HG02943 (cell line): ENCODE measurements around the gene TMEM9B.
"Not testable (repeated sequence)": the region's sequence is repeated elsewhere in the genome, so short reads cannot be mapped to it uniquely, and the experiment has no call there.

Source experiments
- ATAC-seq: cut with Tn5 transposase; IDR thresholded peaks from one replicate; pipeline ENCODE4 v1.9.1; 2021; ENCODE audit warnings: mild to moderate bottlenecking, low read depth, moderate library complexity; ENCODE audit not compliant: unreplicated experiment

The TMEM9B gene

DNA sequence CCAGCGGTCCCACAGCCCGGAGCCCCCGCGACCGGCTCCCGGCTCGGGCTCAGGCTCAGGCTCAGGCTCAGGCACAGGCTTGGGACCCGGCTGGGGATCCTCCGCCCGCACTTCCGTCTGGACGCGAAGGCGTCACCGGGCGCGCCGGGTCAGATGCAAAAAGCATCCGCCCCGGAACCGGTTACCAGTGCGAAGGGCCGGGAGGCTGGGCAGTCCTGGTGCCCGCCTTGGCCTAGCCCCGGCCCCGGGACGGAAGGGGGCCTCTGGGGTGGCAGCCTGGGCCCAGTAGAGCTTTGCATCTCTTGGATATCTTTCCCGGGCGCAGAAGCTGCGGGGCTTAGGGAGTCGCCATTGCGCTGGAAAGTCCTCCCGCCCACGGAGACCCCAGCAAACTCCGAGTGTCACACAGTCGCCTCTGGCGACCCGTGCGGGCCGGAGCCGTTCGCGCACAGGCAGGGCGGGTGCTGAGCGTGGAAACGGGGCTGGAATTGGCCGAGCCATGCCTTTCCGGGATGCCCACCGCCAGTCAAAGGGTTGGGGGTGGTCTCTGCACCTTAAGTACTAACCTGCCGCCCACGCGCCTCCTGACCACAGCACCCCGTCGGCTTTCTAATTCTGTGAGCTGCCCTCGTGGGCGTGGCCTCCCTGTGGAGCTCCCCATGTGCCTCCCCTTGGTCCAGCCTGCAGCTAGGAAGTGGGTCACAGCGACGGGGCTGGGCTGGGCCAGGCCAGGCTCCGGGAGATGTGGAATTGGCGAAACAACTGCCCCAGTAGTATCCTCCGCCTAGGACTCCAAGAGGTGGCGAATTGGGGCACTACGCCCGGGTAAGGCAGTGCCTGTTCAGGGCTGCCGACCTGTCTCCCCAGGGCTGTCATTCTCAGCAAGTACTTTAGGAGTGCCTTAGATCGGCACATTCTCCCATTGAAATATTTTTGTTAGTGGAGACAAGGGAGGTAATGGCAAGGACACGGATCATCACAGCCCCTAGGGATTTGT is at the start of gene TMEM9B:
TMEM9B (minus strand) TSS at position 119 of the 997 bp plus-strand sequence. CDS start 129 bp downstream, outside the sequence.
- ATAC-seq, result peak; percentile 82

DNA sequence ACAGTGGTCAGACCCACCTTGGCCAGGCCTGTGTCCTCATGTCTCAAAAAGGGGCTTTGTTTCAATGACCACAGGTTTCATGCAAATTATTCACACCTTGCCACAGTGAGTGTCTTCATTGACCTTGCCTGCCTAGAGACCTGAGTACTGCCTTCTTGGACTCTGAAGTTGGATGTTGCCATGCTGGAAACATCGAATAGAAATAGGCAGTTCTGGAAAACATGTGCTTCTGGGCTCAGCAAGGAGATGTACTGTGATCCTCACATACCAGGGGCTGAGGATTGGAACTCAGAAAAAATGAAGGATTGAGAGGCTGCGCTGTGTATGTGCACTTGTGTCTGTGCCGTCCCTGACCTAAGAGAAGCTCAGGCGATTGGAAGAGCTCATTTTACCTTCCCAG is 49.1 kb upstream of the TMEM9B start:
- ATAC-seq, result no peak

DNA sequence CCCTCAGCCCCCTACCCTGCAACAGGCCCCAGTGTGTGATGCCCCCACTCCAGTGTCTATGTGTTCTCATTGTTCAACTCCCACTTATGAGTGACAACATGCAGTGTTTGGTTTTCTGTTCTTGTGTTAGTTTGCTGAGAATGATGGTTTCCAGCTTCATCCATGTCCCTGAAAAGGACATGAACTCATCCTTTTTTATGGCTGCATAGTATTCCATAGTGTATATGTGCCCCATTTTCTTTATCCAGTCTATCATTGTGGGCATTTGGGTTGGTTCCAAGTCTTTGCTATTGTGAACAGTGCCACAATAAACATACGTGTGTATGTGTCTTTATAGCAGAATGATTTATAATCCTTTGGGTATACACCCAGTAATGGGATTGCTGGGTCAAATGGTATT is 45.3 kb upstream of the TMEM9B start:
- not testable (repeated sequence) for ATAC-seq

DNA sequence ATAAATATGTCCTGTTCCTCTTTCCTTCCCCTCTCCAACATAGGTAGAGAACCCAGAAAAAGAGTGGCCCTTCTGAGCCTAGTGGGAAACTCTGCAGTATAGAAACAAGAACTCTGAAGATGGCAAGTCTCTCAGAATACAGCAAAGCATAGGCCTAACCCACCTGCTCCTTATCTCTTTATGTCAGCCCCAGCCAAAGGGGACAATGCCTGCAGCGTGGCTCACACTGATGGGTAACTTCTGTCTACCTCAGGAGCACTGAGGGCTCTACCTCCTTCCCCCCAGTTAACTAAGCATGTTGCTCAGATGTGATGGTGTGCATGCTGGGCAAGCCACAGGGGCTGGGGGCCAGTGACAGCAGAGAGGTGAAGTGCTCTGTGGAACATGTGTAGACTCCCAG is 44.4 kb upstream of the TMEM9B start:
- ATAC-seq, result no peak

DNA sequence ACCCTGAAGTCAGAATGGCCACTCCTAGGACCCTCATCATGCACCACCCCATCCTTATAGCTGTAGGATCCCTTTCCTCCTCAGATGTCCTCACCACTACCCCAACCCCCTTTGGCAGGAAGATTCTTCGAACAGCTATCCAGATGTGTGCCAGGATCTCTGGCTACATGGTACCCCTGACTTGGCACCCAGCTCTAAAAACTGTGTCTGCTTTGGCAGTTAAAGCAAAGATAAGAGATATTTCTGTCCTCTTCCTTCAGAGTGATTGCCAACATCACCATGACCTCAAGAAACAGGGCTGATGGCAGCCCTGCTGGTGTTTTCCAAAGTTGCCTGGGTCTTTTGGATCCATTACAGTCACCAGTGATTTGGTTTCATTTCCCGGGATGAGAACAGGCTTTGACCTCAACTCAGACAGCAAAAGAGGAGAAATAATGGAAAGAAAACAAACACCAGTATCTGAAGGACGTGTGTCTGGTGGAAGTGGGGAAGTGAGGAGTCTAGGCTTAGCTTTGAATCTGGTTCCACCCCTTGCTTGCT is 43.8 kb upstream of the TMEM9B start:
- no peak for ATAC-seq

DNA sequence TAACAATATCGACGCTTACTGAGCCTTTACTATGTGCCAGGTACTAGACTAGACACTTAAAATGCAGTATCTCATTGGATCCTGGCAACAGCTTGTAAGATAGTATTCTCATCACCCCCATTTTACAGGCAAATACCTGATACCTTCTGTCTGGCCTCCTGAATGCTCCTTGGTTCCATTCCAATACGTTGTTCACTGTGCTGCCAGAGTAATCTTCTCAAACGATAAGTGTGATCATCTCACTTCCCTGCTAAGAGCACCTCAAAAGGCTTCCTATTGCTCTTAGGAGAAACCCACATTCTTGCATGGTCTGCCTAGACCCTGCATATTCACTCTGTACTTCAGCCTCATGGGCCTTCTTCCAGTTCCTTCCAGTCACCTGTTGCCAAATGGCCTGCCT is 40.8 kb upstream of the TMEM9B start:
- ATAC-seq, result no peak

DNA sequence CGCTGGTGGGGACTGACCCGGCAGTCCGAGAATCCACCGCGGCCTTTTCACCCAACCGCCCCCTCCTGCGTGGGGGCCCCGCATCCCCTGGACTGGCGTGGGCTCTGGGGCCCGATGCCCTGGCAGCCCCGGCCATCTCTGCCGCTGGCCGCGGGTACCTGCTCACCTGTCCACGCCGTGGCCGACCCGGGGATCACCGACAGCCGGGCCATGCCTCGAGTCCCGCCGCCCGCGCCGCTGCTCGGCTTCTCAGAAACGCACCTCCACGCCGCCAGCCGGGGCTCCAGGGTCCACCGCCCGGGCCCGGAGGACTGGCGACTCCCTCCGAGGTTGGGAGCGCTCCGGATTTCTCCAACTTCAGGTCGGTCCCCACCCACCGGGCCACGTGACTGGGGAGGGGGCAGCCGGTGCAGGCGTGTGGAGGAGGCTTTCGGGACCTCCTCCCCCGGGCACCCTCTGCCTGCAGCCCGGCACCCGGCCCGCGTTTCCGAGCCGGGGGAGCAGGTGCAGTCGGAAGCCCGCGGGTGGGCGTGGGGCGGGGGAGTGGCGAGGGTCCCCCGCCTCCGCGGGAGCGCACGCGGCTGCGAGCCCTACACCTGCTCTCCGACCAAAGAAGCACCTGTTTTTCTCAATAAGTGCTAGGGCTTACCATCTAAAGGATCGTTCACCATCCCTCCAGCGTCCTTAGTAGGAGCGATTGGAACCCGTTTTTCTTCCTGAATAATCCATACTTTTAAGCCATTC is 40.1 kb upstream of the TMEM9B start:
- ATAC-seq, result no peak

DNA sequence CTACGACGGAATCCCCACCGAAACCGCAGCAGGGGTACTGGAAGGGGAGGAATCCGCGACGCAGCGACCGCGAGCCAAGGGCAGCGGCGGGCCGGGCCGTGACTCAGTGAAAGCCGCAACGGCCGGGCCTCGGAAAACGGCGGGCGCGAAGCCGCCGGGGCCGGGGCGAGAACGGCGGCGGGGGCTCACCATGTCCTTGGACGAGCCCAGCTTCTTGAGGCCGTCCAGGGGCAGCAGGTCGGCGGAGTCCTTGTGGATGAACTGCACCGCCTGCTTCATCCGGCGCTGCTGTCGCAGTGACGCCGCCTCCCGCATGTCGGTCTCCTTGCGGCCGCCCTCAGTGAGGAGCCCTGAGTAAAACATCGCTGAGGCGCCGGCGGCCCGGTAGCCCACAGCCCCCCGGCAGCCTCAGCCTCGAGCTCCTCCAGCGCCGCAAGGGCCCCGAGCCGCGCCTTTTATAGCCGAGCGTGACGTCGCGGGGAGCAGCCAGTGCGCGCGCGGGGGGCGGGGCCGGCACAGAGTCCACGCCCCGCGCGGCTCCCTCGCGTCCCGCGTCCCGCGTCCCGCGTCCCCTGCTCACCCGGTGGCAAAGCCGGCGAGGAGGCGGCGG is 39.4 kb upstream of the TMEM9B start, which contains the start of gene NRIP3:
NRIP3 (minus strand) TSS at position 429 of the 610 bp plus-strand sequence; CDS start at position 363, 66 bp downstream.
- ATAC-seq, result no peak

DNA sequence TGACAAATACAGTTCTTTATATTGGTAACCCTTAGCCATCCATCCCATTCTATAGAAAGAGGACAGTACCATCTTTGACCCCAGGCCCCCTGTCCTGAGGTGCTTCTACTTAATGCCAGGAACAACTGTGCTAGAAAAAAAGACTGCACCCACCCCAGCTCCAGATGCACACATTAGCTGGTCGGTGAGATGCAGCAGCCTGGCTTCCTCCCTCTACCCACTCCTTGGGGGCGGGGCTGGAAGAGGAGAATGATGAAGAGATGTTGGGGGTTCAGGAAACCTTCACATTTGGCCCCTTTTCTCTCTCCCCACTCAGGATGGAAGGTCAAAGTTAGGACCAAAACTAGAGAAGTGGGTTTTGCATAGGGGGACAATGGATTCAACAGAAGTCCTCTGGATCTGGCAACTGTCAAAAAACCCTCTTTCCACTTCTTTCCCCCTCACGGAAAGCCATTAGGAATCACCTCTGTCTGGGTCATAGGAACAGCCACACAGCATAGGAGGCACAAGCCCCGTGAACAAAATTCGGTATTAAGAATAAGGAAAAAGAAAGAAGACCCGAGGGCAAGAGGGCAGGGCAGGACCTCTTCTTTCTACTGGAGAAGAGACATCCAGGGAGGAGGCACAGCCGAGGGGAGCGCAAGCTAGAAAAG is 38.8 kb upstream of the TMEM9B start:
- ATAC-seq, result no peak

DNA sequence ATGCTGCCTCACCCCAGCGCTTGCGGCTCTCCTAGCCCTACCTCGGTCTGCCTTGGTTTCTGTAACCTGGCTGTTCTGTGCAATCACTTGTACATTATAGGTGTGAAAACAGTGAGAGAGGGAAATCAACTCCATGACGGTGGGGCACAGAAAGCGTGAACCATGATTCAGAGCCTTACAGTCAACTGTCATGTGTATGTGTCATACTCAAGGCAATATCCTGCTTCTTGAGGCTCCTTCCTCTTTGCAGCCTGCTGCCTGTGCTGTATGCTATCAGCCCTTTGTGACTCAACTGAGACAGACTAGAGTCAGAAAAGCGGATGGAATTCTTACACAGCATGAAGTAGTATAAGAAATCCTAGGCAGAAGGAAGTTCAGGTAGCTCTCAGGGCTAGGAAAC is 37.5 kb upstream of the TMEM9B start:
- no peak for ATAC-seq

DNA sequence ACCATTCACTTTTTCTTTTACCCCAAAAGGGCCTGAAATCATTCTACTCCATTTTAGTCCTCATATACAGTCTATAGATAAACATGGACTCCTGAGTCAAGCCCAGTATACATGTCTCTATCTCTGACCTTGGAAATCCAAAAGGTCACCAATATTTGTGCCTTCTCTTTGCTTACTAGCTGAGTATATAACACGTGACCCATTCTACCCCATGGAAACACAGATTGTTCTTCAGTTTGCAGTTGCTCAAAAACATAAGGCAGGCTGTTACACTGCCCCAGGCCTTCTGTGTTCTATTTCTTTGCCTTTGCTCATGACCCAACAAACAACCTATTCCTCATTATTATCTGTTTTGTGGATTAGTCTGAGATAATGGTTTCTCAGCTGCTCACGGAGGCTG is 33.8 kb upstream of the TMEM9B start:
- no peak for ATAC-seq

DNA sequence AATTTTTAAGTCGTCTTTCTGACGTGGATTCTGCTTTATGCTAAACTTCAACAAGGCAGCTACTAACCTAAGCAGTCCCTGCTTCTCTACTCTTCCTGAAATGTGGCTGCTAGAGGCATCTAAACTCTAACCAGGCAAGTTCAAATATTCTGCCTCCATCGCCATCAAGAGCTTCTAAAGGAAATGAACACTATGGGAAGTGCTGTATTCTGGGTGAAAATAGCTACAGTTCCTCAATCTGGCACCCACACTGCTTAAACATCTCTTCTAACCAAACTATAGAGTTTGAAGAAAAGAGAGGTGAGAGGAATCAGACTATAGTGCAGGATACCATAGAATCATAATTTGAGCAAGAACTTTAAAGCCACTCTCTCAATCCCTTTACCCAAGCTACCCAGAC is 33.2 kb upstream of the TMEM9B start:
- ATAC-seq, result no peak

DNA sequence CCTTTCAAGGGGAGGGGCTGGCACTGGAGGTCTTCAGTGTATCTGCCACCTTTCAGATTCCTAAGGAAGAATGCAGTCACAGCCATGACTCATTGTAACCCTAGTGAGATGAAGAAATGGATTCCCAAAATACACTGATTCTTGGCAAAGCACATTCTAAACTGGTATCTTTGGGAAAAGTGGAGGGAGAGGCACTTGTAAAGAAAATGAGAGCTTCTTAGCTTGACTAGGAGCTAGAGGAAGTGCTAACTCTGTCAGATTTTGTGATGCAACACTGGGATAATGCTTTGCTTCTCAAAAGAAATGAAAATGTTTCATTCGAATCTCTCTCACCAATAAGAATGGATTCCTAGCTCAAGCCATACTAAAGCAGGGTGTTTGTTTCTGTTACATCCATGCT is 25.2 kb upstream of the TMEM9B start:
- ATAC-seq, result no peak

DNA sequence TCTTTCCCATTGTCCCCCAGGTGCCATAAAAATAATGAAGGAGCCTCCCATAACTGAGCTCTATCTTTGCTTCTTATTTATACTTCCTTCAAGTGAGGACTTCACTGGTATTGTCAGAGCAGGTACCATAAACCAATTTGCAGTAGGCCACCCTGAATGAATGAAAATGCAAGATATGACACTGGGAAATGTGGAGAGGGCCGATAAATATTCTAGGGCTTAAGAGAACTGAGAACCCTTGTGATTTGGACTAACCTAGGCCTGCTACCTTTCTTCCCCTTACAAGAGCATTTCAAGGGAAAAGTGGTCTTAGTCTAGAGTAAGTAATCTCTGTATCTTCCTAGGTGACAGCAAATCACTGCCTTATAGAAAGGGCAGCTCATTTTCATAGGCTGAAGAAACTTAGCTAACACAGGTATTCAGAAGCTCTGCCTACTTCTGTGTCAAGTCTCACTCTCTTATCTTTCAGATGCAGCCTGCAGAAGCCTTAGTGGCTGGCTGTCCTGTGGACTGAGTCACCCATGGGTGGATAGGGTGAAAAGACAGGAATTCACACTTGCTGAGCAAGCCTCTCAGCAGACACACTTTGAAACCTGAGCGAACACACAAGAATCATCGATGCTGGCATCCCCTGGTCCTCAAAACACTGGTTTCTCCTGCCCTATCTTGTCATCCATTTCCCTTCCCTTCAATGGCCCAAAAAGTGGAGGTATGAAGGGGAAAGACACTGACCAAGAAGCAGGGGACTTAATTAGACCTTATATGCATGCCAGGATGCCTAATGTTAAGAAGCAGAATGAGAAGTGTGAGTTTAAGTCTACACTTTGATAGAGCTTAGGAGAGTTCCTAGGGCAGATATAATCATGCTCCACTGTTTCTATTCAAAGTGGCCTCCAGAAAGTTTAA is 24.3 kb upstream of the TMEM9B start:
- no peak for ATAC-seq

DNA sequence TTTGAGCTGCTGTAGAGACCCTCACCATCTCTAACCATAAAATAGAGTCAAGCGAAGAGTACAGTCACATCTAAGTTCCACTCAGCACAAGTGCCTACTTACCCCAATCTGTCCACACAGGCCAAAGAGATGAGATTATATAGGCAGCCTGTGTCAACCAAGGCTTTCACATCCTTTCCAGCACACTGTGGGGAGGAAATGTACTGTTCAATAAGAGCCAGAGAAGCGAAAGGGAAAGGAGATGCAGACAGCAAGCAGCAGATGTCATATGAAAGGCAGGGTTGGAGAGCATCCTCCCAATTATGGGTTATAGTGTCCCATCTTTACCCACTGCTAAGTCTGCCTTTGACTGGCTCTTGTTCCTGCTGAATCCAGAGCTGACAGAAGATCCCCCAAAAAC is 23.2 kb upstream of the TMEM9B start:
- ATAC-seq, result no peak

DNA sequence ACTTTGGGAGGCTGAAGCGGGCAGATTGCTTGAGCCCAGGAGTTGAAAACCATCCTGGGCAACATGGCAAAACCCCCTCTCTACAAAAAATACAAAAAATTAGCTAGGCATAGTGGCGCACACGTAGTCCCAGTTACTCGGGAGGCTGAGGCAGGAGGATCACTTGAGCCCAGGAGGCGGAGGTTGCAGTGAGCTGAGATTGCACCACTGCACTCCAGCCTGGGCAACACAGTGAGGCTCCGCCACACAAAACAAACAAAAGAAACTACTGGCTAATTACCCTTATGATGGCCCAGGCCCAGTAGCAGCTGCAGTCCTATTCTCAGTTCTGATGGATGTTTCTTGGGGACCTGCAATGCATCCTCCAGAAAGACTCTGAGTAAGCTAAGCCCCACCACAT is 22.5 kb upstream of the TMEM9B start:
- ATAC-seq, result not testable (repeated sequence)

DNA sequence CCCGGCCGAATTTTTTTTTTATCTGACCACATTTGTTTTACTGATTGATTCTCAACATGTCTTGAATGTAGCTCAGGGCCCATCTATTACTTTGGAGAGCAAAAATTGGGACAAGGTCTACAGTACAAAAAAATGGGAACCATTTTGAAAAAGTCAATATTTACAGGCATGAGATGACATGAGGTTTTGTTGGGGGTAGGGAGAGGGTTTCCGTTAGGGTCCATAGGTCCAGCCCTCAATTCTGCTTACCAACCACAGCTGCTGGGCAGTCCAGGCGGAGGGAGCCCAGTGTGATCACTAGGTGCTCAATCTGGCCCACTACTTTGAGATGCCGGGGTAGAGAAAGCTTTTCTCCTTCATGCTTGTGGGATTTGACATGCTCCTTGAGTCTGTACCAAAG is 21.2 kb upstream of the TMEM9B start:
- no peak for ATAC-seq

DNA sequence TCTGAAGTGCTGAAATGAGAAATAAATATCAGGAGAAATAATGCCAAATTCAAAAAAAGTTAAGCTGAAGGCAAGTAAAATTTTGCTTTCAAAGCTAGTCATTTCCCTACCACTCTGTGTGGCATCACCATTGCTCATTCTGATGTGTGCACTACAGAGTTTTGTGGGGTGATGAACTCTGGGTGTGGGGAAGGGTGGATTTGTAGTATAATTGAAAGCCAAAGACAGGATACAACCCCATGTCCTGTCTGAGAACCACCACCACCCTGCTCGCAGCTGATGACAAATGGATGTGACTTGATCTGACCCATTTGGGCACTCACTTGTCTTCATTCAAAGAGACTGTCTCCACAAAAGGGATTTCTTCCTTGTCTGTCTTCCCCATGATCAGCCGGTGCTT is 19.3 kb upstream of the TMEM9B start:
- ATAC-seq, result no peak

DNA sequence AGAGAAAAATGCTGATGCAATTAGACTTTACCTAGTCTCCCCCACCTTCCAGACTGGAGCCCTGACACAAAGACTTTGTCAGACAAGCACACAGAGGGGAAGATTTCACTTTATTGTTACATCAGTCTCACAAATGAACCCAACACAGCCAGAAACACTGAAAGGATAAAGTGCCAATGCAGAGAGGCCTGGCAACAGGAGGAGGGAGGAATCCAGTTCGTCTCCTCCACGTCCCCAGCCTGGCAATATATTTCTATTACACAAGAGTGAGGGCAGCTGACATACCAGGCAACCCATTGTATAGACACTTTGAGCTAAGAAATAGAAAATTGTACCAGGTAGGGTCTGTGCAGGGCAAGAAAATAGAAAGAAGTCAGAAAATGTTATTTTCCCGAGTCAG is 16.2 kb upstream of the TMEM9B start:
- no peak for ATAC-seq
